Fibroblast of peridontal ligament (primary cell): ENCODE measurements around the gene CAVIN3.
"Not testable (repeated sequence)": the region's sequence is repeated elsewhere in the genome, so short reads cannot be mapped to it uniquely, and the experiment has no call there.

ENCODE experiments used
- DNase-seq: peaks from one replicate; pipeline ENCODE4 v3.0.0-alpha.2; 2010; ENCODE audit errors: extremely low read depth

Gene CAVIN3

GRCh38 chr11:6326303-6326702 is 6.0 kb upstream of the CAVIN3 start:
- no peak for DNase-seq

DNA sequence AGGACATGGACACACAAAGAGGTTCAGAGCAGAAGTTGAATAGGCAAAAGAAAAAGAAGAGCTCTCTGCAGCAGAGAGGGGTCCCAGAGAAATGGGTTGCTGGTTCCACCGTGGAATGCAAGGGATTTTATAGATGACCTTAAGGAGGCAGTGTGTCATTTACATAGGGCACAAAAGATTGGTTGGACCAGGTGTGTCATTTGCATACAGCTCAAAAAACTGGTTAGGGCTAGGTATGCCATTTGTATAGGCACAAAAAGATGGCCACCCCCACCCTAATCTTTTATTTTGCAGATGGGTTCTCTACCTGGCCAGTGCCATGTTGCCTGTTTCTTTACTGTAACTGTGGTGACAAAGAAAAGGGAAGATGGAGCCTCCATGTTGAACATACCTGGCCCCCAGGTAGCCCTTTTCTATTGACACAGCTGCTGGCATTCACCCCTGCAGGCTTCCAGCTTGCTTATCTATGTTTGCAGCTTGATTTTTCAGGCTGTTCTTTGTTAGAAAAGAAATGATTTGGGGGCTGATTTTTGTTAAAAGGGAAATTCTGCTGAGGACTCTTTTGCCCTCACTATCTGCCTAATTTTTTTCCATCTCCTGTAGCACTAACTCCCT is 3.1 kb upstream of the CAVIN3 start:
- no peak for DNase-seq

GRCh38 chr11:6321961-6322362 is 1.7 kb upstream of the CAVIN3 start:
- DNase-seq: peak; percentile 55

DNA sequence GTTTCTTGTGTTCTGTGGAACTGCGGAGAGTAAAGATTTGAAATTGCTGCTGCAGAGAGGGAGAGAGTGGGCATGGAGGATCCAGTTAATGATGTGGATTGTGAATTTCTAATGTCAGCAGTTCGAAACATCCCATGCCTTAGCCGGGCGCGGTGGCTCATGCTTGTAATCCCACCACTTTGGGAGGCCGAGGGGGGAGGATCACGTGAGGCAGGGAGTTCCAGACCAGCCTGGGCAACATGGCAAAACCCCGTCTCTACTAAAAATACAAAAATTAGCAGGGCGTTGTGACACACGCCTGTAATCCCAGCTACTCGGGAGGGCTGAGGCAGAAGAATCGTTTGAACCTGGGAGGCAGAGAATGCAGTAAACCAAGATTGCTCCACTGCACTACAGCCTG is 1.1 kb upstream of the CAVIN3 start:
- no peak for DNase-seq

DNA sequence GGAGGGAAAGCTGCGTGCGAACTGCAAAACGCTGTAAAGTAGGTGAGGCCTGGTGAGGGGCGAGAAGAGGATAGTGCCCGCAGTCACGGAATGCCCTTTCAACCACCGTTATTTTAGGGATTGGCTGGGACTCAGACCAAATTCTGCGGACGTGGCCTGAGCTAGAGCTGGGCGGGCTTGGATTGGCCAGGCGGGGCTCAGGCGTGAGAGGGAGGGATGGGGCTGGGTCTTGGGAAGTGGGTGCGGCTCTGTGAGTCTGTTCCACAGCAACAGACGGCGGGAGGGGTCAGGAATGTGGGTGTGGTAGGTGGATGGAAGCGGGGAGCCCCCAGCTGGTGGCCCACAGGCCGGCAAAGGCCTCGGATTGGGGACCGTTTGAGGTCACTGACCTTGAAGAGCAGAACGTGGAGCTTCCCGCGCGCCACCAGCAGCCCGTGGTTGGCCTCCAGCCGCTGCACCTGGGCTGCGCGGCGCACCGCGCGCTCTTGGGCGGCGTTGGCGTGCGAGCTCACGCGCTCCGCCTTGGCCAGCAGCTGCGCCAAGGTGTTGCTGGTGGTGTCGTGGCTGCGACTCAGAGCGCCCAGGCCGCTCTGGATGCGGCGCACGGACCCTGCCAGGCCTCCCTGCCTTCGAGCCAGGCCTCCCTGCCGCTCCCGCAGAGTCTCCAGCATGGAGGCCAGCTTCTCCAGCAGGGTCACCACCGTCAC is 444 bp downstream of the CAVIN3 start:
- DNase-seq: peak; percentile 90

DNA sequence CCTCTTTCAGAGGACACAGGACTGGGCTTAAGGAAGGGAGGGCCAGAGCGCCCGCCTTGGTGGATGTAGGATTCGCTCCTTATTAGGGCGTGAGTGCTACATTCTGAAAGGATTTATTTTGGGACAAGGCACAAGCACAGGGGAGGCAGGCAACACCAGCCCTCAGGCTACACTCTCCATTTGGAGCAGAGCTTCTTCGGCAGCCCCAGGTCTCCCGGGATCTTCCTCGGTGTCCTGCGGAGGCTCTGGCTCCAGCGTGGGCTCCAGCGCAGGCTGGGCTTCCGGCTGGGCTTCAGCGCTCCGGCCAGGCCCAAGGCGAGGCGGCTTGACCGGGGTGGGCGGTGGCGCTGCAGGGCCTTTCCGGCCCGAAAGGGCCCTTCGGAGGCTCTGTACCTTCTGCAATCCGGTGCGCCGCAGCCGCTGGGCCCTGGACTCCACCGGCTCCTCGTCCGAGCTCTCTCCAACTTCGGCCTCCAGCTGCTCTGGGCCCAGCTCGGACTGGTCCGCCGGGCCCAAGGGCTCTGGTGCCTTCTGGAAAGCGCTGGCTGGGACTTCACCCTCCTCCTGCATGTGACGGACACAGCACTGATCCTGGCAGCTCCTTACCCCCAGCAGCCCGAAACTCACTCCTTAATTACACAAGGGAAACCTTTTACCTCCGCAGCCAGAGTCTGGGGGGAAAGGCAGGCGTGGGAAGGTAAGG is 1.1 kb downstream of the CAVIN3 start:
- peak; percentile 12 for DNase-seq

- DNase-seq: no peak
These were observed 2.1 kb downstream of the CAVIN3 start for GRCh38 chr11:6318204-6318603.

GRCh38 chr11:6315811-6316425 is 4.4 kb downstream of the CAVIN3 start:
- peak; percentile 65 for DNase-seq

GRCh38 chr11:6312106-6312505 is 8.2 kb downstream of the CAVIN3 start:
- DNase-seq: no peak

DNA sequence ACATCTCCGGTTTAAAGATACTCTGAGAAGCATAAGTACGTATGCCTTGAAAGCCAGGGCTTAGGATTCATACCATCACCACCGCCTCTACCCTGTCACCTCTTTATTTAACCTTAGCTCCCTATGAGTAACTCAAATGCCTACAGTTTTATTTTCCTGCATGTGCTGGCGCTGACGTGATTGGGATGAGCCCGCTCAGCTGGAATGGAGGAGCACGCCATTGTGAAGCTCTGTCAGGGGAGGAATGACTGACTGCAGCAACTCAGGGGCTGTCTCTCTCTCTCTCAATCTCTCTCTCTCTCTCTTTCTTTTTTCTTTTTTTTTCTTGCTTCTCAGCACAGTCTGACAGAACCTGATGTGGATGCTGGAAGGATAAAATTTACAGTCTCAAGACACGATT is 12.4 kb downstream of the CAVIN3 start:
- no peak for DNase-seq

DNA sequence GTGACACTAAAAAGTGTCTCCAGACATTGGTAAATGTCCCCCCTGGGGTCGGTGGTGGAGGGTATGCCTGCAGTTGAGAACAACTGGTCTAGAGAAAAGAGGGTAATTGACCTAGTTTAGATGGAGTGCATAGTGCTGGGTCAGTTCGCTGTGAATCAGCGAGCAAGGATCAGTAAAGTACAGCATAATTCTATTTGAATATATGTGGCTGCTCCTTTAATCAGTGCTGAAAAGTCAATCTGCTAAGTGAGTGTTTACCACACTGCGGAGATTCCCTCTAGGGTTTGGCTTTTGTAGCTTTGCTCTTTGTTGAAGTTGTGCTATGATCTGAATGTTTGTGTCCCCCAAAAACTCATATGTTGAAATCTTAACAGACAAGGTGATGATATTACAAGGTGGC is 15.0 kb downstream of the CAVIN3 start:
- DNase-seq: no peak

DNA sequence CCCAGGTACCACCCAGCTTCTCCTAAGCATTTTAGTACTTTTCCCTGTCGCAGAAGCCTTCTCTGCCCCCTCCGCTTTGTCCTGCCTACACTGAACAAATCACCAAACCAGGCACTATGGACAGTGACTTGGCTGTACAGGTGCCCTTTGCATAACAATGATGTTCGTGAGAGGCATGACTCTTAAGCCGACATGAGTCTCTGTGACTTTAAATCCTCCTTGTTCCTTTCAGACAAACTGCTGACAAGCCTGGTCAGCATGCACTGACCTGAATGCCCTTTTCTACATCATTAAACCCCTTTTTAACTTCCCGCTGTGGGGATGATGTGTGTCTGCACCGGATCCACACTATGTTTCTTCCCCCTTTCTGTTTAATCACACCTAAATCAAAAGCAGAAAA is 16.6 kb downstream of the CAVIN3 start:
- DNase-seq: no peak

DNA sequence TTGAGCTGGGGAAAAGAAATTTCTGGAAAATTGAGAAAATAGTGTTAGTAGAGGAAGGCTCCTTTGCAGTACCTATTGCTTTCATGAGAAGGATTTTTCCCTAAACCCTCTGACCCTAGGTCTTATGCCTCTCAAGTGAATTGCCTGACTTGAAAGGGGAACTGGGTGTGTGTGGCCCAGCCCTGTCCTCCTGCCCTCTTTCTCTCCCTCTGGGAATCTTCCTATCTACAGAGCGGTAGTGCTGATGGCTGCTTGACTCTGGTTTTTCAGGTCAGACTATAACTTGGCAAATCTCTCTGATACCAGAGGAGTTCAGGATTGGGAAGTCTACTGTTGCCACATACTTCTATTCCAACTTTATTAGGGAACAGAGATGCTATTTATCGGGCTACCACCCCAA is 19.2 kb downstream of the CAVIN3 start:
- DNase-seq: no peak

GRCh38 chr11:6300325-6300724 is 20.0 kb downstream of the CAVIN3 start:
- no peak for DNase-seq

GRCh38 chr11:6298605-6299004 is 21.7 kb downstream of the CAVIN3 start:
- DNase-seq: peak; percentile 20

GRCh38 chr11:6297831-6298230 is 22.5 kb downstream of the CAVIN3 start:
- DNase-seq: peak; percentile 32

DNA sequence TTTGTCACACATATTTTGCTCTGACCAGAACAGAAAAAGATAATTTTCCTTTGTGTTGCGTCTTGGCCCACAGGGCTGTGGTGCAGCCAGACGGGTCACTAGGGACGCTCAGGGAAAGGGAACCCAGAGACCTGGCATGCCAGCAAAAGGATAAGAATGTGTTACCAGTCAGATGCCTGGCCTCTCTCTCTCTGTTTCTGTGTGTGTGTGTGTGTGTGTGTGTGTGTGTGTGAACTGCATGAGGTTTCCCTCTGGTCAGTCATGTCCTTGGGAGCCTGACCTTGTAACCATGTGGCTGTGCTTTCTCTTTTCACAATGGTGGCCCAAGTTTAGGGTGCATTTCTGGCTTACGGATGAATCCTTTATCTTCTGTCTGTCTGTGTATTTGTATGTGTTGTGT is 35.3 kb downstream of the CAVIN3 start:
- no peak for DNase-seq

DNA sequence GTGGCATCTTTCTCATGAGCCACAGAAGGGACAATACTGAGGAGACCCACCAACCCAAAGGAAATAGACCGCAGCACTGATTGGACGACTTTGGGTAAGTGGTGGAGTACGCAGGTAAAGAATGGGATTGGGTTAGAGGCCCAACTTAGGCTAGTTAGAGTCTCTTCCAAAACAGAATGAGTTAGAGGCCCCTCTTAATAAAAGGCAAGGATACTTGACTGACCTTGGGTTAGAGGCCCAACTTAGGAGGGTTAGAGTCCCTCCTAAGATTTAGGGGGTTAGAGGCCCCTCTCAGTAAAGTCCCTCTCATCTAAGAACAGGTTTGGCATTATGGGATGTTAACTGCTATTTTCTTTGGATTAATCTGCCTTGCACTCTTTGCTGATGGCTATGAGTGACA is 36.1 kb downstream of the CAVIN3 start:
- no peak for DNase-seq

DNA sequence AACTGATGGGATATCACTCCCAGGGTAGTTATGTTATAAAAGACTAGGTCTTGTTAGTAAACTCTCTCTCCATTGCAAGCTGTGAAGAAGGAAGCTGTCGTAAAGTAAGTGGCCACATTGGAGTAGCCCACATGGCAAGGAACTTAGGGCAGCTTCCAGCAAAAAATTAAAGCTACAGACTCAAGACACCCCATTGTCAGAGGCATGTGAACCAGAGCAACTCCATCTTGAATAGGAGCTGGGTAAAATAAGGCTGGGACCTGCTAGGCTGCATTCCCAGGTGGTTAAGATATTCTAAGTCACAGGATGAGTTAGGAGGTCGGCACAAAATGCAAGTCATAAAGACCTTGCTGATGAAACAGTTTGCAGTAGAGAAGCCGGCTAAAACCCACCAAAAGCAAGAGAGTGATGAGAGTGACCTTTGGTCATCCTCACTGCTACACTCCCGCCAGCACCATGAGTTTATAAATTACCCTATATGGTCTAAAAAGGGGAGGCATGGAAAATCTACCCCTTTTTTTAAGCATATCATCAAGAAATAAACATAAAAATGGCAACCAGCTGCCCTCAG is 36.8 kb downstream of the CAVIN3 start:
- DNase-seq: no peak

- DNase-seq: not testable (repeated sequence)
These were observed 39.5 kb downstream of the CAVIN3 start for GRCh38 chr11:6280809-6281208.

DNA sequence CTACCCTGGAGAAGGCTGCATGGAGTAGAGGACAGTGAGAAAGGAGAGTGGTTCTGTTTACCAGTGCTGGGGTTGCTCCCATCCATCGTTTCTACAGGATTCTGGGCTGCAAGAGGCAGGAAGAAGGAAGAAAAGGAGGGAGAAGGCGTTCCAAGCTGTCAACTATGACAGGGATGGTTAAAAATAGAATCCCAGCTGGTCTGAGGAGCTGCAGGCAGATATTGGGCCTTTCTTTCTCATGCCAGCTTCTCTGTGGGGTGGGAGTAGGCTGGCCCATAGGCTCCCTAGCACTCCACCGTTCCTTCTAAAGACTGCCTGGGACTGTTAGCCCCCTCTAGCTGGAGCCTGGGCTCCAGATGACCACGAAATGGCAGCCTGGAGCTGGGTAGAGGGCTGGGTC is 47.1 kb downstream of the CAVIN3 start:
- no peak for DNase-seq

DNA sequence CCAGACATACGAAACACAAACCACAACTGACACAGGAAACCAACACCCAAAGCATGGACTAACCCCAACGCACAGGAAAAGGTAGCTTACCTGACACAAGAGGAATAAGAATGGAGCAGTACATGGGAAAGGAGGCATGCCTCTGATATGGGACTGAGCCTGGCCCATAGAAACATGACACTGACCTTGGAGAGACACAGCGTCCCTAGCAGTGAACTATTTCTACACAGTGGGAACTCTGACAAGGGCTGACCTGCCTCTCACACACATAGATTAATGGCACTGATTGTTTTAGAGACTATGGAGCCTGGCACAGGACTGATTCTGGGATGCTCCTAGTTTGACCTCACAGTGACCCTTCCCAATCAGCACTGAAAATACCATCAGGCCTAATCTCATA is 48.7 kb downstream of the CAVIN3 start:
- DNase-seq: no peak
